HepG2 (cell line): ENCODE data around the gene GSK3A. TPM values are rescaled to one million over a fixed set of nuclear protein-coding genes. Genes with fewer than 3 reads are reported as not detected.

Source experiments
- ADNP ChIP-seq: sonication (generic); formaldehyde crosslinking; IDR thresholded peaks from 2 replicates; pipeline ENCODE4 v1.4.0; 2020; ENCODE audit warnings: missing genetic modification reagents
- AKAP8 ChIP-seq: sonication (generic); formaldehyde crosslinking; IDR thresholded peaks from 2 replicates; pipeline ENCODE4 v1.5.1; 2020; ENCODE audit warnings: mild to moderate bottlenecking, missing genetic modification reagents
- BRF2 ChIP-seq: sonication (generic); formaldehyde crosslinking; IDR thresholded peaks from 2 replicates; pipeline ENCODE4 v1.8.1; 2022; ENCODE audit warnings: mild to moderate bottlenecking, missing genetic modification reagents
- CEBPG ChIP-seq: IDR thresholded peaks from 2 replicates; pipeline ENCODE4 v1.6.1; 2016
- CENPBD1 ChIP-seq: sonication (generic); formaldehyde crosslinking; IDR thresholded peaks from 2 replicates; pipeline ENCODE4 v1.8.0; 2022; ENCODE audit warnings: missing genetic modification reagents, low read depth, mild to moderate bottlenecking, borderline replicate concordance
- DNMT1 ChIP-seq: sonication (generic); formaldehyde crosslinking; IDR thresholded peaks from 2 replicates; pipeline ENCODE4 v1.5.1; 2020; ENCODE audit warnings: mild to moderate bottlenecking, missing genetic modification reagents
- HINFP ChIP-seq: sonication (generic); formaldehyde crosslinking; IDR thresholded peaks from 2 replicates; pipeline ENCODE4 v1.4.0; 2020; ENCODE audit warnings: low read depth, mild to moderate bottlenecking, missing genetic modification reagents
- RAD21 ChIP-seq: fragments of 450-650 bp; formaldehyde crosslinking; IDR thresholded peaks from 2 replicates; pipeline ENCODE4 v1.5.0; 2020; ENCODE audit warnings: mild to moderate bottlenecking
- RORA ChIP-seq: sonication (generic); formaldehyde crosslinking; IDR thresholded peaks from 2 replicates; pipeline ENCODE4 v1.5.0; 2020; ENCODE audit warnings: mild to moderate bottlenecking, missing genetic modification reagents, moderate library complexity
- SETDB1 ChIP-seq: sonication (generic); formaldehyde crosslinking; IDR thresholded peaks from 2 replicates; pipeline ENCODE4 v1.5.1; 2020; ENCODE audit warnings: missing genetic modification reagents, mild to moderate bottlenecking, borderline replicate concordance
- TBX2 ChIP-seq: sonication (generic); formaldehyde crosslinking; IDR thresholded peaks from 2 replicates; pipeline ENCODE4 v1.5.0; 2020; ENCODE audit warnings: missing genetic modification reagents, mild to moderate bottlenecking, borderline replicate concordance
- TERF1 ChIP-seq: sonication (generic); formaldehyde crosslinking; IDR thresholded peaks from 2 replicates; pipeline ENCODE4 v1.8.0; 2022; ENCODE audit warnings: mild to moderate bottlenecking, missing genetic modification reagents, moderate library complexity
- ZNF10 ChIP-seq: sonication (generic); formaldehyde crosslinking; IDR thresholded peaks from 2 replicates; pipeline ENCODE4 v1.4.0; 2020; ENCODE audit warnings: mild to moderate bottlenecking, low read depth, missing genetic modification reagents, borderline replicate concordance
- ZNF292 ChIP-seq: sonication (generic); formaldehyde crosslinking; IDR thresholded peaks from 2 replicates; pipeline ENCODE4 v1.8.1; 2022; ENCODE audit warnings: mild to moderate bottlenecking, low read depth, missing genetic modification reagents, borderline replicate concordance
- ZNF564 ChIP-seq: sonication (generic); formaldehyde crosslinking; IDR thresholded peaks from 2 replicates; pipeline ENCODE4 v1.8.1; 2023; ENCODE audit warnings: mild to moderate bottlenecking, missing genetic modification reagents
- ZNF850 ChIP-seq: sonication (generic); formaldehyde crosslinking; conservative IDR thresholded peaks from 2 replicates; pipeline ENCODE4 v1.9.0; 2021; ENCODE audit warnings: mild to moderate bottlenecking, missing genetic modification reagents
- polyA plus RNA-seq, 8 experiments: library from polyadenylated mRNA; depleted of rRNA in 3 of 8; stranded (reverse) in 7 of 8; unstranded in 1 of 8; fragments of >200 nt; fragmentation: Illumina TruSeq in 4 of 8; extraction: Trizol in 4 of 8; gene quantifications; 2 replicates each; pipeline versions ENCODE4 v1.2.1 to v1.2.3, GENCODE V29; 2011 to 2016; ENCODE audit warnings: low read depth in 4 of 8, missing spikeins in 1 of 8, mixed read lengths in 1 of 8; ENCODE audit not compliant: insufficient read depth in 1 of 8
- total RNA-seq, 5 experiments: library from RNA; depleted of rRNA; stranded (reverse); fragments of >200 nt; fragmentation: Illumina TruSeq; extraction: Trizol; gene quantifications; 2 replicates each; pipeline ENCODE4 v1.2.3, GENCODE V29; 2016; ENCODE audit warnings: low read depth in 1 of 5
- TF ChIP-seq, protein P1 (sequence below): sonication (generic); formaldehyde crosslinking; IDR thresholded peaks from 2 replicates; pipeline ENCODE4 v1.8.0; 2022; ENCODE audit warnings: mild to moderate bottlenecking, missing genetic modification reagents, moderate library complexity
- TF ChIP-seq, protein P2 (sequence below): sonication (generic); formaldehyde crosslinking; IDR thresholded peaks from 2 replicates; pipeline ENCODE4 v1.4.0; 2020; ENCODE audit warnings: missing genetic modification reagents, borderline replicate concordance
- TF ChIP-seq, protein P3 (sequence below): sonication (generic); formaldehyde crosslinking; IDR thresholded peaks from 2 replicates; pipeline ENCODE4 v1.4.0; 2020; ENCODE audit warnings: missing genetic modification reagents

GSK3A gene
- total and polyA plus RNA-seq, 2 of the 13 experiments (the other 11 are each of a cell fraction or from before 2014, with no cell fraction given): 16.9 to 52.5 TPM

DNA sequence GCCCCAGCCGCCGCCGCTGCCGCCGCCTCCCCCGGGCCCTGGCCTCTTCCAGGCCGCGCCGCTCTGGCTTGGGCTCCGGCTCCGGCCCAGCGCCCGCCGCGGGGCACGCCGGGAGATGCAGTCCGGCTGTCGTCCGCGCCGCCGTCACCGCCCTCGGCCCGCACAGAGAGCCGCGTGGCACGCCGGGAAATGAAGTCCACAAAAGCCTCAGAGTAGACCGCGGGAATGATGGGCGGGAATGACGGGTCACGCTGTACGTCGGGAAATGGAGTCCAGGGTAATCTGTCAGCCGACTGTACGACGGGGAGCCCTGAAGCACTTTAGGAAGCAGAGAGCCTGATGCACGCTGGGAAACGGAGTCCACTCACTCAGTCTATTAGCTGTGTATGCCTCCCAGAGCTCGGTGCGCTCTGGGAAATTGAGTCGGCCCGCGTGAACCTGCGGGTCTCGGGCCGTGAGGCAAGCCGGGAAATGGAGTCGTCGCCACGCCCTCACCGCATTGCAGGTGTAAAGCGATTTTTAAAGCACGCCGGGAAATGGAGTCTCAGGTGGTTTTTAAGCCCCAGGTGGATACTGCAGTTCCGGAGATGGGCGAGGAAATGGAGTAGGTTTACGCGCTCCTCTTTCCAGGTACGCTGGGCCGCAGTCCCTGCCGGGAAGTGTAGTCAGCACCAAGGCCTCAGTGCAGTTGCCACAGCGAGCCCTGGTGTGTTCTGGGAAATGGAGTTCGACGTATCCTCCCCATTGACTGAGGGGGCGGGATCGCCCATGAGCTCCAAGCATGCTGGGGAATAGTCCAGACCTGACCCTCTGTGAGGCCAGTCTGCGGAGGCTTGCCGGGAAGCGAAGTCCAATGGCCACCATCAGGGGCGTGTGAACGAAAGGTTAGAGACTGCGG is at the start of gene GSK3A (continued):
- TF ChIP-seq ZNF10 (CRISPR knock-in tag) (no peak), ZNF850 (CRISPR knock-in tag) (no peak), ZNF564 (peak; percentile 70; the same call in 1 of the 2 replicates), CENPBD1 (no peak), HINFP (peak; percentile 42; the same call in 1 of the 2 replicates), ZNF292 (CRISPR knock-in tag) (no peak), SETDB1 (CRISPR knock-in tag) (no peak), CEBPG (CRISPR knock-in tag) (peak; percentile 83), ADNP (CRISPR knock-in tag) (no peak), TBX2 (CRISPR knock-in tag) (peak; percentile 82; the same call in 1 of the 2 replicates), AKAP8 (CRISPR knock-in tag) (no peak), DNMT1 (CRISPR knock-in tag) (no peak), BRF2 (CRISPR knock-in tag) (no peak), RORA (CRISPR knock-in tag) (no peak), RAD21 (CRISPR knock-in tag) (no peak), TERF1 (CRISPR knock-in tag) (no peak)
- TF ChIP-seq, protein P1, sequence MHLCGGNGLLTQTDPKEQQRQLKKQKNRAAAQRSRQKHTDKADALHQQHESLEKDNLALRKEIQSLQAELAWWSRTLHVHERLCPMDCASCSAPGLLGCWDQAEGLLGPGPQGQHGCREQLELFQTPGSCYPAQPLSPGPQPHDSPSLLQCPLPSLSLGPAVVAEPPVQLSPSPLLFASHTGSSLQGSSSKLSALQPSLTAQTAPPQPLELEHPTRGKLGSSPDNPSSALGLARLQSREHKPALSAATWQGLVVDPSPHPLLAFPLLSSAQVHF (CRISPR knock-in tag): no peak
- TF ChIP-seq, protein P2, sequence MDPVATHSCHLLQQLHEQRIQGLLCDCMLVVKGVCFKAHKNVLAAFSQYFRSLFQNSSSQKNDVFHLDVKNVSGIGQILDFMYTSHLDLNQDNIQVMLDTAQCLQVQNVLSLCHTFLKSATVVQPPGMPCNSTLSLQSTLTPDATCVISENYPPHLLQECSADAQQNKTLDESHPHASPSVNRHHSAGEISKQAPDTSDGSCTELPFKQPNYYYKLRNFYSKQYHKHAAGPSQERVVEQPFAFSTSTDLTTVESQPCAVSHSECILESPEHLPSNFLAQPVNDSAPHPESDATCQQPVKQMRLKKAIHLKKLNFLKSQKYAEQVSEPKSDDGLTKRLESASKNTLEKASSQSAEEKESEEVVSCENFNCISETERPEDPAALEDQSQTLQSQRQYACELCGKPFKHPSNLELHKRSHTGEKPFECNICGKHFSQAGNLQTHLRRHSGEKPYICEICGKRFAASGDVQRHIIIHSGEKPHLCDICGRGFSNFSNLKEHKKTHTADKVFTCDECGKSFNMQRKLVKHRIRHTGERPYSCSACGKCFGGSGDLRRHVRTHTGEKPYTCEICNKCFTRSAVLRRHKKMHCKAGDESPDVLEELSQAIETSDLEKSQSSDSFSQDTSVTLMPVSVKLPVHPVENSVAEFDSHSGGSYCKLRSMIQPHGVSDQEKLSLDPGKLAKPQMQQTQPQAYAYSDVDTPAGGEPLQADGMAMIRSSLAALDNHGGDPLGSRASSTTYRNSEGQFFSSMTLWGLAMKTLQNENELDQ (CRISPR knock-in tag): no peak
- TF ChIP-seq, protein P3, sequence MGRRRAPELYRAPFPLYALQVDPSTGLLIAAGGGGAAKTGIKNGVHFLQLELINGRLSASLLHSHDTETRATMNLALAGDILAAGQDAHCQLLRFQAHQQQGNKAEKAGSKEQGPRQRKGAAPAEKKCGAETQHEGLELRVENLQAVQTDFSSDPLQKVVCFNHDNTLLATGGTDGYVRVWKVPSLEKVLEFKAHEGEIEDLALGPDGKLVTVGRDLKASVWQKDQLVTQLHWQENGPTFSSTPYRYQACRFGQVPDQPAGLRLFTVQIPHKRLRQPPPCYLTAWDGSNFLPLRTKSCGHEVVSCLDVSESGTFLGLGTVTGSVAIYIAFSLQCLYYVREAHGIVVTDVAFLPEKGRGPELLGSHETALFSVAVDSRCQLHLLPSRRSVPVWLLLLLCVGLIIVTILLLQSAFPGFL (CRISPR knock-in tag): no peak
